Stomach (tissue), 4 donors: ENCODE results near the gene NFIX.

ENCODE experiments used
- POLR2A ChIP-seq, 4 donors: fragments of 450-650 bp; IDR thresholded peaks; one replicate each; pipeline ENCODE4 v1.6.1; 2016; ENCODE audit warnings: antibody characterized with exemption in 4 of 4, control low read depth in 2 of 4, mild to moderate bottlenecking in 1 of 4, moderate library complexity in 1 of 4
- POLR2AphosphoS5 ChIP-seq, 3 donors: sonication (generic); formaldehyde crosslinking; IDR thresholded peaks; one replicate each; pipeline ENCODE4 v1.6.1; 2016; ENCODE audit warnings: antibody characterized with exemption in 3 of 3
- TF ChIP-seq, protein P1 (sequence below), 7 experiments: fragments of 450-650 bp in 4 of 7; fragments of 200-600 bp in 3 of 7; sonication (generic) in 3 of 7; IDR thresholded peaks; one replicate each; pipeline ENCODE4 v1.5.1; 2016 to 2019; ENCODE audit warnings: antibody characterized with exemption in 7 of 7, control low read depth in 2 of 7, mild to moderate bottlenecking in 1 of 7

DNA sequence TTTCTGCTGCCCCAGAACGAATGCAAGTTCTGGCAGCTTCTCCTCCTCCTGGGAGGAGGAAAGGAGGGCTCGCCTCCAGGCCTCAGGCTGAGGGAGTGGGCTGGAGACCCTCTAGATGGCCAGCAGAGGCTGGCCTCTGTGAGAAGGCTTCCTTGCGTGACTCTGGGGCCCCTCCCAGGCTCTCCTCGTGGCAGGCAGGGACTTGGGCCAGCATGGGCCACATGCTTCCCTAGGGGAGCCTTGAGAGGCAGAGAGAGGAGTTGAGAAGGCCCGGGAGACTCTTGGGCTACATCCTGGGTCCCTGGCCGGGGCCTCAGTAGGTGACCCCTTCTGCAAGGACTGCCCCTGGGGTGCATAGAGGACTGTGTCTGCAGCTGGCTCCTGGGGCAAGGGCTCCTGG, 81.5 kb downstream of the NFIX start:
- TF ChIP-seq POLR2AphosphoS5 (IDR thresholded peaks at IDR 0.05) (no peak), POLR2A (IDR thresholded peaks at IDR 0.05) (no peak)
- TF ChIP-seq, protein P1, sequence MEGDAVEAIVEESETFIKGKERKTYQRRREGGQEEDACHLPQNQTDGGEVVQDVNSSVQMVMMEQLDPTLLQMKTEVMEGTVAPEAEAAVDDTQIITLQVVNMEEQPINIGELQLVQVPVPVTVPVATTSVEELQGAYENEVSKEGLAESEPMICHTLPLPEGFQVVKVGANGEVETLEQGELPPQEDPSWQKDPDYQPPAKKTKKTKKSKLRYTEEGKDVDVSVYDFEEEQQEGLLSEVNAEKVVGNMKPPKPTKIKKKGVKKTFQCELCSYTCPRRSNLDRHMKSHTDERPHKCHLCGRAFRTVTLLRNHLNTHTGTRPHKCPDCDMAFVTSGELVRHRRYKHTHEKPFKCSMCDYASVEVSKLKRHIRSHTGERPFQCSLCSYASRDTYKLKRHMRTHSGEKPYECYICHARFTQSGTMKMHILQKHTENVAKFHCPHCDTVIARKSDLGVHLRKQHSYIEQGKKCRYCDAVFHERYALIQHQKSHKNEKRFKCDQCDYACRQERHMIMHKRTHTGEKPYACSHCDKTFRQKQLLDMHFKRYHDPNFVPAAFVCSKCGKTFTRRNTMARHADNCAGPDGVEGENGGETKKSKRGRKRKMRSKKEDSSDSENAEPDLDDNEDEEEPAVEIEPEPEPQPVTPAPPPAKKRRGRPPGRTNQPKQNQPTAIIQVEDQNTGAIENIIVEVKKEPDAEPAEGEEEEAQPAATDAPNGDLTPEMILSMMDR (IDR thresholded peaks at IDR 0.05): no peak
